Right lobe of liver (tissue), 6 donors: ENCODE measurements around the gene SLU7. TPM values are rescaled to one million over a fixed set of nuclear protein-coding genes. Genes with fewer than 3 reads are reported as not detected.

Source experiments
- ATAC-seq, 4 donors: fragments of 200-7000 bp; cut with Tn5 transposase; one replicate each; pipeline ENCODE4 v1.9.1; 2020; ENCODE audit warnings: mild to moderate bottlenecking in 4 of 4, moderate library complexity in 4 of 4
- DNase-seq, 3 donors: peaks; one replicate each; pipeline ENCODE4 v3.0.0-alpha.2; 2020
- H3K27ac ChIP-seq, 3 donors: fragments of 200-600 bp; one replicate each; pipeline ENCODE4 v1.8.0; 2022
- H3K27me3 ChIP-seq, 2 donors: fragments of 200-600 bp; one replicate each; pipeline ENCODE4 v1.8.0; 2022
- H3K36me3 ChIP-seq, 4 donors: fragments of 200-600 bp; sonication (generic) in 1 of 4; one replicate each; pipeline versions ENCODE4 v1.5.1 to v1.8.0; 2017 to 2022; ENCODE audit warnings: control low read depth in 1 of 4
- H3K4me1 ChIP-seq, 4 donors: fragments of 200-600 bp; sonication (generic) in 1 of 4; one replicate each; pipeline versions ENCODE4 v1.5.1 to v1.8.0; 2017 to 2022; ENCODE audit warnings: control low read depth in 1 of 4
- H3K4me3 ChIP-seq, 3 donors: fragments of 200-600 bp; one replicate each; pipeline ENCODE4 v1.8.0; 2022
- H3K9me3 ChIP-seq, 4 donors: fragments of 200-600 bp; sonication (generic) in 1 of 4; one replicate each; pipeline versions ENCODE4 v1.5.1 to v1.8.0; 2017 to 2022; ENCODE audit warnings: control low read depth in 1 of 4
- CTCF ChIP-seq, 4 donors: fragments of 200-600 bp in 3 of 4; fragments of 450-650 bp in 1 of 4; IDR thresholded peaks; one replicate each; pipeline versions ENCODE4 v1.5.1 to v1.8.0; 2016 to 2022; ENCODE audit warnings: antibody characterized with exemption in 4 of 4, mild to moderate bottlenecking in 2 of 4
- POLR2A ChIP-seq: fragments of 450-650 bp; IDR thresholded peaks from one replicate; pipeline ENCODE4 v1.6.1; 2017; ENCODE audit warnings: antibody characterized with exemption, mild to moderate bottlenecking
- WGBS: methylation state at CpG from one replicate; pipeline ENCODE4 v1.1.6; 2018; ENCODE audit warnings: low coverage, low lambda C conversion rate; ENCODE audit not compliant: insufficient coverage; ENCODE audit errors: missing lambda C conversion rate; 5-methylcytosine and 5-hydroxymethylcytosine counted together
- intact Hi-C, 2 donors: fragments of 100-400 bp; cut with DNase I; formaldehyde crosslinking; loops; one replicate each; pipeline versions ENCODE4 v1.11.2 to v1.14.1; 2022
- total RNA-seq, 6 experiments: library from RNA; depleted of rRNA in 2 of 6; stranded (reverse); fragments of >200 nt in 2 of 6; fragmentation: NEBNext Ultra II Directional in 3 of 6; extraction: Animal tissue kit (Norgen Biotek cat#: 25700) in 3 of 6; gene quantifications; one replicate each; pipeline versions ENCODE4 v1.1.0 to v1.2.4, GENCODE V29; 2016 to 2023
- donor health status: DM: no; HTN: yes; CAD: no.
- donor health status: DM: no; HTN: no; CAD: no.
- donor health status: DM: no; HTN: no; CAD: no.
- donor health status: DM: no; HTN: yes; CAD: no.
- donor health status: DM: no; HTN: yes; CAD: no.

The SLU7 gene
- total RNA-seq, 6 experiments from 2014 or later: 11.6 to 19.4 (median 17.0) TPM

GRCh38 chr5:160466116-160466515 is 47.2 kb upstream of the SLU7 start:
- Histone ChIP-seq H3K36me3 (no peaks in the 10 kb centered on the region), H3K9me3 (no peaks in the 10 kb centered on the region), H3K27ac (no peak overlapping the region), H3K4me3 (no peak overlapping the region), H3K27me3 (no peaks in the 10 kb centered on the region), H3K4me1 (peaks cover 0 to 17% (median 7%) of the 10 kb centered on the region in 4 donors)
- 86% methylated on average over 4 of the region's 5 CpGs for WGBS
- no peak for TF ChIP-seq CTCF (IDR thresholded peaks at IDR 0.05)
- DNase-seq (no peak), ATAC-seq (no peak)
- intact Hi-C loops: no loop called here

- intact Hi-C loops: no loop called here
- WGBS: 27% methylated on average over 4 of the region's 4 CpGs
- Histone ChIP-seq H3K9me3 (no peaks in the 10 kb centered on the region), H3K36me3 (no peaks in the 10 kb centered on the region), H3K27me3 (no peaks in the 10 kb centered on the region), H3K4me3 (no peak overlapping the region), H3K4me1 (peaks cover 0 to 17% (median 7%) of the 10 kb centered on the region in 4 donors), H3K27ac (no peak overlapping the region)
- DNase-seq (no peak), ATAC-seq (no peak)
- TF ChIP-seq CTCF (IDR thresholded peaks at IDR 0.05) (no peak), POLR2A (no peak)
Measured at GRCh38 chr5:160464466-160464797, 45.6 kb upstream of the SLU7 start.

GRCh38 chr5:160463740-160464465 is 45.0 kb upstream of the SLU7 start:
- H3K9me3 ChIP-seq: no peaks in the 10 kb centered on the region
- peak in 1 of 4 donors; percentile 52 for ATAC-seq
- no peaks in the 10 kb centered on the region for H3K27me3 ChIP-seq
- WGBS: 42% methylated on average over 7 of the region's 7 CpGs
- TF ChIP-seq POLR2A (no peak), CTCF (IDR thresholded peaks at IDR 0.05) (no peak)
- peaks cover 0 to 17% (median 7%) of the 10 kb centered on the region in 4 donors for H3K4me1 ChIP-seq
- intact Hi-C loops: no loop called here
- no peak for DNase-seq
- no peak overlapping the region for H3K27ac ChIP-seq
- no peak overlapping the region for H3K4me3 ChIP-seq
- H3K36me3 ChIP-seq: no peaks in the 10 kb centered on the region

GRCh38 chr5:160463227-160463626 is 44.3 kb upstream of the SLU7 start:
- Histone ChIP-seq H3K27me3 (no peaks in the 10 kb centered on the region), H3K36me3 (no peaks in the 10 kb centered on the region), H3K4me3 (no peak overlapping the region), H3K4me1 (peaks cover 0 to 17% (median 7%) of the 10 kb centered on the region in 4 donors), H3K9me3 (no peaks in the 10 kb centered on the region), H3K27ac (no peak overlapping the region)
- WGBS: 84% methylated on average over 4 of the region's 4 CpGs
- no peak for ATAC-seq
- DNase-seq: no peak
- intact Hi-C loops: no loop called here
- no peak for TF ChIP-seq POLR2A
- no peak for TF ChIP-seq CTCF (IDR thresholded peaks at IDR 0.05)
